PC-3 (cell line): ENCODE data around the gene KCNT2.

Experiments used
- CTCF ChIP-seq: fragments of 300-600 bp; sonication (generic); conservative IDR thresholded peaks from 2 replicates; pipeline ENCODE4 v1.5.1; 2017; ENCODE audit warnings: antibody characterized with exemption, low read depth, mild to moderate bottlenecking, low read length
- EZH2 ChIP-seq: fragments of 300-600 bp; sonication (generic); IDR thresholded peaks from one replicate; pipeline ENCODE4 v1.6.1; 2017; ENCODE audit warnings: antibody characterized with exemption, mild to moderate bottlenecking, low read length; ENCODE audit not compliant: unreplicated experiment
- EZH2phosphoT487 ChIP-seq: fragments of 300-600 bp; sonication (generic); IDR thresholded peaks from 2 replicates; pipeline ENCODE4 v1.6.1; 2018; ENCODE audit warnings: mild to moderate bottlenecking, antibody characterized with exemption, low read length, borderline replicate concordance

- TF ChIP-seq CTCF (no peak), EZH2 (no peak), EZH2phosphoT487 (no peak)
Measured at GRCh38 chr1:196513821-196514220, 94.4 kb downstream of the KCNT2 start.
